ENCODE measurements around the gene TMEM161B.

- TF ChIP-seq PATZ1 (CRISPR knock-in tag; IDR thresholded peaks at IDR 0.05) = no peak
- no peak for TF ChIP-seq KDM4B (CRISPR knock-in tag; IDR thresholded peaks at IDR 0.05)
- no peak for TF ChIP-seq BRCA1 (CRISPR knock-in tag; IDR thresholded peaks at IDR 0.05)
These were observed 14.3 kb downstream of the TMEM161B start for GRCh38 chr5:88254320-88254719.

Data from HepG2 (cell line).